ENCODE results near the gene RNF148.

RNF148 gene

GRCh38 chr7:122727759-122728158, 25.0 kb upstream of the RNF148 start:
- no peak overlapping the region for H3K4me3 ChIP-seq (ENCODE audit: low read depth, low read length)
- TF ChIP-seq CTCF (IDR thresholded peaks at IDR 0.05; ENCODE audit: low read depth, low read length): no peak

- no peak for TF ChIP-seq CTCF (IDR thresholded peaks at IDR 0.05; ENCODE audit: low read depth, low read length)
- H3K4me3 ChIP-seq (ENCODE audit: low read depth, low read length): no peak overlapping the region
These were observed 24.6 kb upstream of the RNF148 start for GRCh38 chr7:122727354-122727753.

- H3K4me3 ChIP-seq (ENCODE audit: low read depth, low read length): no peak overlapping the region
- TF ChIP-seq CTCF (IDR thresholded peaks at IDR 0.05; ENCODE audit: low read depth, low read length): no peak
These were observed 24.2 kb upstream of the RNF148 start for GRCh38 chr7:122726881-122727280.

GRCh38 chr7:122724366-122724765, 21.6 kb upstream of the RNF148 start:
- TF ChIP-seq CTCF (IDR thresholded peaks at IDR 0.05; ENCODE audit: low read depth, low read length): no peak
- H3K4me3 ChIP-seq (ENCODE audit: low read depth, low read length): no peak overlapping the region

GRCh38 chr7:122719010-122719578, 16.4 kb upstream of the RNF148 start:
- H3K4me3 ChIP-seq (ENCODE audit: low read depth, low read length): no peak overlapping the region
- no peak for TF ChIP-seq CTCF (IDR thresholded peaks at IDR 0.05; ENCODE audit: low read depth, low read length)

GRCh38 chr7:122717356-122718089, 14.8 kb upstream of the RNF148 start:
- no peak overlapping the region for H3K4me3 ChIP-seq (ENCODE audit: low read depth, low read length)
- no peak for TF ChIP-seq CTCF (IDR thresholded peaks at IDR 0.05; ENCODE audit: low read depth, low read length)

GRCh38 chr7:122715183-122715582, 12.5 kb upstream of the RNF148 start:
- H3K4me3 ChIP-seq (ENCODE audit: low read depth, low read length): no peak overlapping the region
- TF ChIP-seq CTCF (IDR thresholded peaks at IDR 0.05; ENCODE audit: low read depth, low read length): no peak

Measured in WI38 (cell line).